Stimulated activated CD8-positive, alpha-beta memory T cell treated with anti-CD3 and anti-CD28 coated beads, Interleukin-4, amount 100 ng/mL, for 48 hours (primary cell): Measurements from ENCODE around the gene CACNA1I.

Source experiments
- DNase-seq: peaks from one replicate; pipeline ENCODE4 v3.0.0-alpha.2; 2020

Gene CACNA1I

DNA sequence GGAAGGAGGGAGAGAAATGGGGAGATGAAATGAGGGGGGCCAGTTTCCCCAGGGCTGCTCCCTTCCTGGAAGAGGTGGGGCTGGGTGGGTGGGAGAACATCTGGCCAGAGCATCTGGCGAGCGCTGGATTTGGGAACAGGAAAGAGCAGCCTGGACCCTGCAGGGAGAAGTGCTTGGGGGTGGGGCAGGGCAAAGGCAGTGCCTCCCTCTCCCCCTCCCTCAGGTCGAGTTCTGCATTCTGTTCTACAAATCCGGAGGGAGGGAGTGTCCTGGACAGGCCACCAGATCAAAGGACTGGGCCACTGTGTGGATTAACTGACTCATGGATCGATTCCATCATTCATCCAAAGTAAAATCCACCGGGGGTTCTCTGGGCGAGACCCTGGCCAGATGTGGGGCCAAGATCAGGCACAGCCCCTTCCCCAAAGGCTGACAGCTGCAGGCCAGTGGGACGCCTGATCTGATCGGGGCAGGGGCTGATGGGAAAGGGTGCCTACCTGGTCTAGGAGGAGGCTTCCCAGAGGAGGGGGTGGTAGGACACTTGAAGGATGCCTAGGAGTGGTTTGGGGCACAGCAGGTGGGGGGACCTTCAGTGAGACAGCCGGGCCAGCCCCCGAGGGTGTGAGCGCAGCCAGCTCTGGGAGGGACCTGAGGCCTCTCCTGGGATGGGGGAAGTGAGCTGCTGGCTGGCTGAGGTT lies 57.5 kb downstream of the CACNA1I start:
- DNase-seq, result no peak

DNA sequence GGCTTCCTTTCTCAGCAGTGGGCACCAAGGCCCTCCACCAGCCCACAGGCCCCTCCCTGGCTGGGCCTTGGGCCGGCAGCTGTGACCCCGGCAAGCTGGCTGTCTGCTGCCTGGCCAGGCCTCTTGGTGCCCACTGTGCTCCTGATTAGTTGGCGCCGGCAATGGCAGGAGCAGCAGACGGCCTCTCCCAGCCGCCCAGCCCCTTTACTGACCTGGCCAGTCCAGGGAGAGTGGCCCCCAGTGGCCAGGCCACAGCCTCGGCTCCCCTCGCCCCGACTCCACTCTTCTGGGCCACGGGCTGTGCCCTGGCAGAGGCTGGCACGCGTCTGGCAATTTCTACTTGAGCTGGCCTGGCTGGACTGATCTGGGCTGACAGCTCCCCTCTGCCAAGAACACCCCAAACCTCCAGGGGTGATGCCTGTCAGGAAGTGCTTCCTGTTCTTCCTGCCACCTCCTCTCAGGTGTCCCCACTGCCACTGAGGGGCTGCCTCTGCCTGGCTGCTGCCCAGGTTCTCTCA lies 58.1 kb downstream of the CACNA1I start:
- no peak for DNase-seq

DNA sequence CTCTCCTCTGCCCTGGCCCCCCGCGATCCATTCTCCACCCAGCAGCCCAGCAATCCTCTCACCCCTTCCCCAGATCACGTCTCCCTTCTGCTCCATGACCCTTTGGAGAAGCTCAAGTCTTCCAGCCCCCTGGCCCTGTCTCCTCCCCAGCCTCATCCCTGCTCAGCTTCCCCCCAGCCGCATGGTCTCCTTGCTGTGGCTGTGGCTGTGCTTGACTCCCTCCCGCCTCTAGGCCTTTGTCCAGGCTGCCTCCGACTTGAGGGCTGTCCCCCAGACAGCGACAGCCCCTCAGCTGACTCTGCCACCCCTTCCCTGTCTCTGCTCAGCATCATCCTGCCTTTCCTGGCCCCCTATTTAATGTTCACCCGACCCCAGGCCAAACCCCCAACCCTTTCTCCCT lies 59.3 kb downstream of the CACNA1I start:
- DNase-seq, result no peak

DNA sequence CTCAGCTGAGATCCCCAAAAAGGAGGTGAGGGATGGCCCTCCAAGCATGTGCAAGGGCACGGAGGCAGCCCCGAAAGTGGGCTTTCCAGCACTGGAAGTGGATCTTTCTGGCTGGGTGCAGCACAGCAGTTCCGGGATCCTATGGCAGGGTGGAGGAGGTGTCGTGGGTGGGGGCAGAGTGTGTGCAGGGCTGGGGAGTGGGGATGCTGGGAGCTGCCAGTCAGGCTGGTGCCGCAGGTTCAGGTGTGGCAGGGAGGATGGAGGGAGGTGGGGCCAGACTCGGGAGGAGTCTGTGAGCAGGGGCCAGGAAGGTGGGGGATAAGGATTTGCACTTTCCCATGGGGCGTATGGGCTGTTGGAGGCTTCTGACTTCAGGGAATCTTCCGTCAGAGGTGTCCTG lies 60.2 kb downstream of the CACNA1I start:
- no peak for DNase-seq

DNA sequence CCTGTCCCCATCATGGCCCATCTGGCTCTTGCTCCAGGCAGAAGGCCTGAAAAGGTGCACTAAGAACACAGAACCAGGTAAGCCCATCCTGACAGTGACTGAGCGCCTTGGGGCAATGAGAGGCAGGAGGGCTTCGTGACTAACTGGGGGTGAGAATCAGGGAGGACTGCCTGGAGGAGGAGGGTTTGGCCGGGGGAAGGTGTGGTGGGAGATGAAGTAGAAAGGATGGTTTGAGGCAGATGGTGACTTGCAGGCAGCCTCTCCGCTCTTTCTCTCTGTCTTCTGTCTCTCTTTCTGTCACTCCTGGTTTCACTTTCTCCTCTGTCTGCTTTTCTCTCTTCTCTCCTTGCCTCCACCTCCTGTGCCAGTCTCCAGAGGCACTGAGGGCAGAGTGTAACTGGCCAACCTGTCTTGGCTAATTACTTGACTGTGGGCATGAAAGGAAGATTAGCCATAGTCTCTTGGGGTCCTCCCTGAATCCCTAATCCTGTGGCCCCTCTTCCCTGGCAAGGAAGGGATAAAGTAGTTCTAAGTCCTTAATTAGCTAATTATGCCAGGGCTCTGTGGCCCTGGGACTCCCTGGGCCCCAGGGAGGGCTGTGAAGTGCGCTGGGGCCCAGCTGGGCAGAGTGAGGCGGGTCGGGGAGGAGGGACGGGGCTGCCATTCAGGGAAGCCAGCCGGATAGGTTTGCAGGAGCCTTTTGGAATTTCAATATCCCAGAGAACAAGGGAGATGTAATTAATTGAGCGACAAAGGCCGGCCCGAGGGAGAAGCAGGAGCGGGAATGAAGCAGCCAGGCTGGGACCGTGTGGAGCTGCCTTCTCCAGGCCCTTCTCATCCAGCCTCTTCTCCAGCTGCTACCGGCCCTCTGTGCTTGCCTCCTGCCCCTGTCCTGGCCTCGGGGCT lies 61.1 kb downstream of the CACNA1I start:
- no peak for DNase-seq

DNA sequence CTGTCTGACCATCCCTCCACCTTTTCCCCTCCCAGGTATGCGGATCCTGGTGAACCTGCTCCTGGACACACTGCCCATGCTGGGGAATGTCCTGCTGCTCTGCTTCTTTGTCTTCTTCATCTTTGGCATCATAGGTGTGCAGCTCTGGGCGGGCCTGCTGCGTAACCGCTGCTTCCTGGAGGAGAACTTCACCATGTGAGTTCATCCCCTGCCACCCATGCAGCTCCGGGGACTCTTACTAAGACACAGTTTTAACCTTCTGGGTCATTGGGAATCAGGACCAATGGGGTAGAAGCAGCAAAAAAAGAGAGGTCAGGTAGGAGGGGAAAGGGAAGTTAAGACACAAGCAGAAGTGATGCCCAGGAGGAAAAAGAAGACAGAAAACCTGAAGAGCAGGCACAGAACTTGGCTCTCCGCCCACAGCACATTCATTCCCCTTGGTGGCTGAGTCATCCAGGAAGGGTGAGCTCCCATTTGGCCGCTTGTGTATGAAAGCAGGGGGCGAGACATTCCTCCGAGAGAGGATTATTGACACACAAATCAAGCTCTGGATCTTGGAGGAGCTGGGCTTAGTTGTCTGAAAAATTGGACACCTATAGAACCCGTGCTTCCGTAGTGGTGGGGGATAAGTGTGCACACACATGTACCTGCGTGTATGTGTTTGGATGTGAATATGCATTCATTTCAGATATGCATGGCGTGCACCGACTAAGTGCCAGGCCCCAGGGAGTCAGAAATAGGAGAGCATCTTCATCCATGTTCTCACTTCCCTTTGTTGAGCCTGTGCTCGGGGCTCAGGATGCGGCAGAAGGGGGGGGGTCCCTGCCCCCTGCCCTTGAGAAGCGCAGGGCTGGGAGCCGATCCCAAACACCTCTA lies 64.2 kb downstream of the CACNA1I start:
- peak; percentile 65 for DNase-seq

DNA sequence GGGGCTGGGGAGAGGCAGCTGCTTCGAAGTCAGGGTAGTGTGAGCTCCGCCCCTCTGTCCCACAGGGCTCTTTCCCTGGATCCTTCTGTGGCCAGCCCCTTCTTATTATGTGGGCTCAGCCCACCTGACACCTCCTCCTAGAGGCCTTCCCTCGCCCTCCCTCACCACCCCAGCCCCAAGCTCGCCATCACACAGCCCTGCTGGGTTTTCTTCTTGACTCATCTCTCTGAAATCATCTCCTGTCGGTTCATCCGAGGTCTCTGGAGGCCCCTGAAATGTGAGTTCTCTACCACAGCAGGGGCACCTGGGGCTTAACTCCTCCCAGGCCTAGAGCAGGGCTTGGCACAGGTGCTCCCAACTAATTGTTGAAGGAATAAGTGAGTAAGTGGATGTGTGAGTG lies 65.2 kb downstream of the CACNA1I start:
- DNase-seq, result no peak

DNA sequence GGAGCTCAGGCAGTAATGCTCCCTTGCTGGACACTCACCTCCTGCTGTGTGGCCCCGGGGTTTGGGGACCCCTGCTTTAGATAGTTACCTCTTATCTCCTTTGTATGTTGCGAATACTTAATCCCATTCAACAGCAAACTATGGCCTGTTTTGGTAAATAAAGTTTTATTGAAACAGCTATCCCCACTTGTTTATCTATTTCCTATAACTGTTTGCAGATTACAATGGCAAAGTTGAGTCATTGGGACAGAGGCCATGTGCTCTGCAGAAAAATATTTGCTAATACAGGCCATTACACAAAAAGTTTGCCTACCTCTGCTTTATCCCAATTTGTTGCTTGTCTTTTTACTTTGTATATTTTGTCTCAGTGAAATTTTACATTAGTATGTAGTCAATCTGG lies 68.4 kb downstream of the CACNA1I start:
- DNase-seq, result no peak

DNA sequence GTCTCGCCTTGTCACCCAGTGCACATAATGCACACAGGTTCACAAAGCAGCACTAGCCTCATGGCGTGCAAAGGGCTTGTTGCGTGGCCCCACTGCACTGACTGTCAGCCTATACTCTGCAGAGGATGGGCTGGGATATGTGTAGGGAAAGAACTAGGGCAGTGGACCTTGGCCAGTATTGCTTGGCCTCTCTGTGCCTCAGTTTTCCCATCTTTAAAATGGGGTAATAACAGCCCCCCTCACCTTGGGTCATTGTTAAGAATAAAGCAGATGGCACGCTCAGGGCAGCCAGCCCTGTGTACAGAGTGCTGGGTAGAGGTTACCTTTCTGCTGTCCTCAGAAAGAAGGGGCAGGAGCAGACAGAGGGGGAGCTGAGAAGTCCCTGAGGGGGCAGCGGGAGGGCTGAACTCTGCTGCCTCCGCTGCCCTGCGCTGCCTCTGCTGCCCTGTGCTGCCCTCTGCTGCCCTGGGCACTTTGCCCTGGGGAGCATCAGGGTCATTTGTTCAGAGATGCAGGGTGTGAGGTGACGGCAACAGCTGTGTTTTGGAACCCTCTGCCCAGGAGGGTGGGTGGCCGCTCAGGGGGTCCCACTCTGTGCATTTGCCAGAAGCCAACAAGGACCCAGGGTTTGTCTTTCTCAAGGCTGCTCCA lies 71.2 kb downstream of the CACNA1I start:
- no peak for DNase-seq

DNA sequence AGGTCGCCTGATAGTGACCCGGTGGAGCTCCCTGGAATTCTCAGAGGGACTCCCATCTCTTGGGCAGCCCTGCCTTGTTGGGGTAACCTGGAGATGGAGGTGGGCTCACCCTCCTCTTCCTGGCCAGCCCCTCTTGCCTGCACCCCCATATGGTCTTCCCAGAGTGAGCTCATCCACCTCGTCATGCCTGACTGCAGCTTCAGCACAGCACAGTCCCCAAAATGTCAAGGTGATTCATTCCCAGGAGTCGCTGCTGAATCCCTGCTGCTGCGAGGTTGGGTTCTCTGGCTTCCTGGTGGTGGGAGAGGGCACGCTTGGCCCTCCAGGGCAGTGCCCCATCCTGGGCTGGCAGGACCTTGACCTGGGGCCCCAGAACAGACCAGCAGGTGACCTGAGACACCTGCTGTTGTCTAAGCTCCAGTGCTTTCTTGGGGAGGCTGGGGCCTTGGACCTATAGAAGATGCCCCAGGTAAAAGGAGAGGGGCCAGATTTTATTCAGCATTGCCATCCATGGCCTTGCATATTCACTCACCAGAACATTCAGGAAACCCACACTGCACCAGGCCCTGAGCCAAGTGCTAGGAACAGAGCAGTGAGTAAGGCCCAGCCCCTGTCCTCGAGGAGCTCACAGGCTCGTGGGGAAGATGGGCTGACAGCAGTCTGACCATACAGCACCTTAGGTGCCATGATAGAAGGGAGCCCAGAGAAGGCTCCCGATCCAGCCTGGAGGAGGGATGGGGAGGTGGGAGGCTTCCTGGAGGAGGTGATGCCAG lies 72.9 kb downstream of the CACNA1I start:
- DNase-seq, result no peak

DNA sequence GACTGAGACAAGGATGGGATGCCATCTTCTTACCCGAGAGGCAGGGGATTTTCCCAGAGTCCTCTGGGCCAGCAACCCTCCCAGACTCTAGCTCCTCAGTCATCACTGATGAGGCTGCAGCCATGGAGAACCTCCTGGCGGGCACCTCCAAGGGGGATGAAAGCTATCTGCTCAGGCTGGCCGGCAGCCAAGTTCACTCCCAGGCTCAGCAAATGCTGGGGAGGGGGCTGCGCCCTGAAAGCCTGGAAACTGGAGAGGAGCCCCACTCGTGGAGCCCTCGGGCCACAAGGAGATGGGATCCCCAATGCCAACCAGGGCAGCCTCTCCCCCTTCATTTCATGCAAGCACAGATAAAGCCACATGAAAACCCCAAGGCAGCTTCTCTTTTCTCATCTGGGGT lies 75.0 kb downstream of the CACNA1I start:
- no peak for DNase-seq

DNA sequence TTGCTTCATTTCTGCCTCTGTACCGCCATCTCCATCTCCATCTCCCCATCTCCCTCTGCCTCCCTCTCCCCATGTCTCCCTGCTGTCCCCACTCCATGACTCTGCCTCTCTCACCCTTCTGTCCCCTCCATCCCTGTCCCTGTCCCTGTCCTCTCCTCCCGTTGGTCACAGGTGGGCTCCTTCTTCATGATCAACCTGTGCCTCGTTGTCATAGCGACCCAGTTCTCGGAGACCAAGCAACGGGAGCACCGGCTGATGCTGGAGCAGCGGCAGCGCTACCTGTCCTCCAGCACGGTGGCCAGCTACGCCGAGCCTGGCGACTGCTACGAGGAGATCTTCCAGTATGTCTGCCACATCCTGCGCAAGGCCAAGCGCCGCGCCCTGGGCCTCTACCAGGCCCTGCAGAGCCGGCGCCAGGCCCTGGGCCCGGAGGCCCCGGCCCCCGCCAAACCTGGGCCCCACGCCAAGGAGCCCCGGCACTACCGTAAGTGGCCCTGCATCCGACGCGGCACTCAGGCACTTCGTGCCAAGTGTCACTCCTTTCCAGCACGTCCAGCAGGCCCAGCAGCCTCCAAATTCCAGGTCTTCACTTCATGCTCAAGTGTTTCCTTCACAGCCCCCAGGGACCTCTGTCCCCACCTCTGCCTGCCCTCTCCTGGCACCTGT lies 76.0 kb downstream of the CACNA1I start:
- no peak for DNase-seq

DNA sequence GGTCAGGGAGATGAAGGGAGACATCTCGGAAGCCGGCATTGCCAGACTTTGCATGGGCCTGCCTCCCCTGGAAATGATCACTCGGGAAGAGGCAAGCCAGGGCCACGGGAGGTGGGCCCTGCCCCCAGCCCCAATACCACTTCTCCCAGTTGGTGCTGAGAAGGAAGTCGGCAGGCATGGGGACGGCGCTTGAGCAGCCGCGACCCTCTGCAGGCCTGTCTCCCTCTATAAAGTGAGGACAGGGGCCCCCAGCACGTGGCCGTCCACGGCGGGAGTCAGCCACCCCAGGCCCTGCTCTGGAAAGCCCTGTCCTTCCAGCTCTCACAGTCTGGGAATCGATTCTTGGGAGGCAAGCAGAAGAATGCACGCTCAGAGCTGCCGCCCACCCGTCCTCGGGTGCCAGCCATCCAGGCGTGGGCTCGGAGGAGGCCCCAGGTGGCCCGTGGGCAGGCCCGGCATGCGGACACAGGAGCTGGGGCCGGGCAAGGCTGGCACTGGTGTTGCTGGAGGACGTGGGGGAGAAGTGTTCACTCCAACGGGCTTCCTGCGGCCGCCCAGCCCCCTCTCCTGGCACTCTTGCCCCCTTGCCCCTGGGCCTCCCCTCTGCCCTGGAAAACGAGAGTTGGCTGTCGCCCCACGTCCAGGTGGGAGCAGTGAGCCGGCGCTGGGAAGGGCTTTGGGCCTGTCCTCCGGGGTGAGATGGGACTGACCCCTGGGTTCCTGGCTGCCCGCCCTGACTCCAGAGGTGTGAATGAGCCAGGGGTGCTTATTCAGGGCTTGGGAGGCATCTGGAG lies 77.5 kb downstream of the CACNA1I start:
- DNase-seq, result no peak

DNA sequence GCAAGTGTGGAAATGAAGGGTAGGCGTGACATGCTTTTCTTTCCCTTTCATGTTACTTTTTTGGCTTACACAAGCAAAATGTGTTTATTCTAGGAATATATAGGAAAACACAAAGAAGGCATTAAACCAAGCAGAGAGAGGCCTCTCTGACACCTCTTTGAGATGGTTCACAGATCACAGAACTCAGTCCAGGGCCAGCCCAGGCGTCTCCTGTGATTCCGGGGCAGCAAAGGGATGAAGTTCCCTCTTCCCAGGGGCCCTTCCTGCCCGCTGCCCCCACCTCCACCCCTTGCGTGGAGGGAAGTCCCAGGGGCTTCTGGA lies 78.0 kb downstream of the CACNA1I start:
- no peak for DNase-seq

DNA sequence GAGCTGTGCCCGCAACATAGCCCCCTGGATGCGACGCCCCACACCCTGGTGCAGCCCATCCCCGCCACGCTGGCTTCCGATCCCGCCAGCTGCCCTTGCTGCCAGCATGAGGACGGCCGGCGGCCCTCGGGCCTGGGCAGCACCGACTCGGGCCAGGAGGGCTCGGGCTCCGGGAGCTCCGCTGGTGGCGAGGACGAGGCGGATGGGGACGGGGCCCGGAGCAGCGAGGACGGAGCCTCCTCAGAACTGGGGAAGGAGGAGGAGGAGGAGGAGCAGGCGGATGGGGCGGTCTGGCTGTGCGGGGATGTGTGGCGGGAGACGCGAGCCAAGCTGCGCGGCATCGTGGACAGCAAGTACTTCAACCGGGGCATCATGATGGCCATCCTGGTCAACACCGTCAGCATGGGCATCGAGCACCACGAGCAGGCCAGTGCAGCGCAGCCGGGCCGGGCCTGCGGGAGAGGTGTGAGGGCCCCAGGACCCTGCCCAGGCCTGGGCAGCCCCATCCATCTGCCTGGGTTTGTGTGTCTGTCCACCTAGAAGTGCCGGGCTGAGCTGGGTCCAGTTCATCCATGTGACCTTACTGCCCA lies 79.0 kb downstream of the CACNA1I start:
- DNase-seq, result no peak

DNA sequence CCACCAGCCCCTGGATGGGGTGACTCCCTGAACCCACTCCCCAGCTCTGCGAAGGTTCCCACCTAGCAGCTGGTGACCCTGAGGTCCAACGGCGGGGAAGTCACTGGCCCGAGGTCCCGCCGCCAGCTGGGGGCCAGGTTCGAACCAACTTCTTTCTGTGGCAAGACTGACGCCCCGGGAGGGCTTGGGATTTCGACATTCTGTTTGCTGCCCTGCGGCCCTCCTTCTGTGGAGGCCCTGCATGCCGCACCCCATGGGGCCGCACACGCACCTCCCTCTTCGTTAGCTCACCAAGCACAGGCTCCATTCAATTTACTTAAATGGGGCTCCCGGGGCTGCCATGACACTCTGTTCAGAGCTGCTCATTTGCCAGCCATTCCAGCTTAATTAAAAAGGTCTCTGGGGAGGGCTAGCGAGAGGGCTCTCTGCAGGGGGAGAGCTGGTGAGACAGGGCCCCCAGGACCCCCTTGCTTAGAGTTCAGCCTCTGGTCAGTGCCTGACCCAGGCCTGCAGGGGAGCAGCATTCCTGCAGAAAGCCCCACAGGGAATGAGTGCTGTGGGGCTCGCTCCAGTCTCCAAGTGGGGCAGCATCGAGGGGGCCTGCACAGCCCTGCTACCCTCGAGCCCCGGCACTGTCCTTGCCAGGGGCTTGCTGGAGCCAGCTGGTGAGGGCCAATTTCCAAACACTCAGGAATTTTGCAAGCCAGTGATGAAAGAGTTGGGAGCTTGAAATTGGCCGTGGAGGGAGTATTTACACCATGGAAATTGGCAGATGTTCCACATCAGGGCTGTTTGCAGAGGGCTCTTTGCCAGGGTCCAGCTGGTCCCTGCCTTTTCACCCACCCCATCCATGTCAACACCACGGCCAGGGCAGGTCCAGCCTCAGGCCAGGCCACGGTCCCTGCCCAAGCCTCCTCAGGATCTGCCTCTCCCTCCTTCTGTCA lies 80.8 kb downstream of the CACNA1I start:
- DNase-seq, result no peak

DNA sequence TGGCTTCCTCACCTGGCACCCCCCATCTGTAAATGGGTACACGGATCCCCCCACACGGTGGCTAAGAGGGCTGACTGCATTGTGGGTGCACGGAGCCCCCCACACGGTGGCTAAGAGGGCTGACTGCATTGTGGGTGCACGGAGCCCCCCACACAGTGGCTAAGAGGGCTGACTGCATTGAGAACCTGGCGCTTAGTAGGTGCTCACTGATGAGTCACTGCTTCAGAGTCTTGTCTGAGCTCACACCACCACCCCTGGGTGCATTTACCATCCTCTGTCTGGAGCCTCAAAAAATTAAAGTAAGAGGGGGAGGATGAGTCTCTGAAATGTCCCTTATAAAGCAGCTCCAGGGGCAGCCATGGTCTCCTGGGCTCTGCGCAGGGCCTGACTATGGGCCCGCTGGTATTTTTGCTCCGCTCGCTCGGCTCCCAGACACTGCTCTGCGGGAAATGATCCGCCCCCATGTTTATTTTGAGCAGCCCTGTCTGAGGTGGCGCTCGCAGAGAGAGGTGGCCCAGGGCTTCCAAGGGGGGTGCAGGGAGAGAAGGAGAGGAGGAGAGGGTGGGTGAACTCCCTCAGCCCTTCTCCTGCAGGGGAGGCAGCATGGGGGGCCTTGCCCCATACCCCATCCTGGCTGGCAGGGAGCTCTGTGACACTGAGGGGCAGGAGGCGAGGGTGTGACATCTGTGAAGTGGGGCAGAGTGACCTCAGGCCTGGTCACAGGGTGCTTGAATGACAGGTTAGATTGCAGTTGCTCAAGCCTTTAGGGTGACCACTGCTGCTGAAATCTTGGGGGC lies 82.6 kb downstream of the CACNA1I start:
- no peak for DNase-seq

DNA sequence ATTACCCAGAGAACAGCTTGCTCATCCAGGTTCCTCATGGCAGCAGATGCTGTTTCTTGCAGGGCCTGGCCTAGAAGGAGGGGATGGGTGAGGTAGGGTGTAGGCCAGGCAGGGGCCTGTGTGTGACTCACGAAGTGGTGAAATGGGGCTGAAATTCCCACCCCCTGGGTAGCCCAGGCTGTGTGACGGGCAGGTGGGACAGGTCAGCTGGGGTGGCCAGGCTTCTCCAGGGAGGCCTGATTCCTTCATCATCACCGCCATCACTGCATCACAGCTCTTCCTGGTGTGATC lies 83.2 kb downstream of the CACNA1I start:
- DNase-seq, result no peak
